ENCODE measurements around the gene DDX54.

GRCh38 chr12:113134521-113134951 lies 50.7 kb downstream of the DDX54 start:
- TF ChIP-seq CTCF (conservative IDR thresholded peaks at IDR 0.05) = no peak
- TF ChIP-seq EZH2 (IDR thresholded peaks at IDR 0.05; ENCODE audit: low read depth) = no peak

Measured in PC-9 (cell line).